A549 (cell line): ENCODE data around the gene ATP6V1A. TPM values are rescaled to one million over a fixed set of nuclear protein-coding genes. Genes with fewer than 3 reads are reported as not detected.

Experiments
- ATAC-seq, 2 experiments: fragments of 200-7000 bp in 1 of 2; fragments of >200 bp in 1 of 2; cut with Nextera tagmentation in 1 of 2; cut with Tn5 transposase in 1 of 2; 3 replicates each; pipeline versions ENCODE4 v1.8.0 to v1.9.1; 2018 to 2020; ENCODE audit warnings: mild to moderate bottlenecking in 1 of 2, moderate library complexity in 1 of 2
- CTCF ChIA-PET: fragments of 300-600 bp; sonication (Branson Sonifier 250); formaldehyde crosslinking; extraction: SDS; loops from one replicate; lab custom pipeline; 2021; ENCODE audit warnings: antibody characterized with exemption, inconsistent platforms; lab: Yijun Ruan, JAX
- POLR2A ChIA-PET: fragments of 350-600 bp; formaldehyde crosslinking; extraction: SDS; loops from one replicate; lab custom pipeline; 2021; ENCODE audit warnings: antibody characterized with exemption, inconsistent platforms; lab: Yijun Ruan, JAX
- DNase-seq, 2 experiments: peaks; one replicate each; pipeline versions ENCODE4 v3.0.0 to v3.0.0-alpha.2; 2011 to 2016; ENCODE audit warnings: low read depth in 1 of 2, low spot score in 1 of 2
- FAIRE-seq: peaks from 2 replicates; lab custom pipeline; 2011; peaks lifted over from hg19 to GRCh38; lab: Jason Lieb, UNC
- H3K27ac ChIP-seq, 2 experiments: fragments of >200 bp; sonication (Bioruptor Twin); formaldehyde crosslinking; 3 replicates each; pipeline ENCODE4 v1.5.1; 2016 to 2017
- H3K4me1 ChIP-seq: fragments of >200 bp; sonication (Bioruptor Twin); formaldehyde crosslinking; 3 replicates; pipeline ENCODE4 v1.6.1; 2016
- H3K4me2 ChIP-seq: fragments of >200 bp; sonication (Bioruptor Twin); formaldehyde crosslinking; 3 replicates; pipeline ENCODE4 v1.6.1; 2016
- H3K4me3 ChIP-seq: fragments of >200 bp; sonication (Bioruptor Twin); formaldehyde crosslinking; 3 replicates; pipeline ENCODE4 v1.5.1; 2016
- H3K9me3 ChIP-seq: fragments of >200 bp; sonication (Bioruptor Twin); formaldehyde crosslinking; 3 replicates; pipeline ENCODE4 v1.6.1; 2016
- CBX2 ChIP-seq: fragments of 200-600 bp; sonication (generic); IDR thresholded peaks from 2 replicates; pipeline ENCODE4 v1.6.1; 2016; ENCODE audit warnings: low read depth, mild to moderate bottlenecking, borderline replicate concordance
- CEBPB ChIP-seq, 2 experiments: fragments of >200 bp in 1 of 2; sonication (Bioruptor Twin) in 1 of 2; formaldehyde crosslinking in 1 of 2; IDR thresholded peaks; 2 replicates each; pipeline ENCODE4 v1.6.1; 2012 to 2016
- CHD2 ChIP-seq: fragments of 150-350 bp; IDR thresholded peaks from 2 replicates; pipeline ENCODE4 v1.6.1; 2014; ENCODE audit warnings: low read length; ENCODE audit not compliant: partially characterized antibody
- CHD4 ChIP-seq: fragments of 200-600 bp; sonication (generic); IDR thresholded peaks from 2 replicates; pipeline ENCODE4 v1.6.1; 2016; ENCODE audit warnings: antibody characterized with exemption, mild to moderate bottlenecking, borderline replicate concordance
- EHF ChIP-seq: fragments of 250-450 bp; sonication (Bioruptor Pico); IDR thresholded peaks from 2 replicates; pipeline ENCODE4 v1.5.0; 2020; ENCODE audit warnings: mild to moderate bottlenecking
- EP300 ChIP-seq, 2 experiments: fragments of >200 bp; sonication (Bioruptor Twin); formaldehyde crosslinking; IDR thresholded peaks; 2 replicates in 1 of 2; 3 replicates in 1 of 2; pipeline ENCODE4 v1.6.1; 2016 to 2017
- FOSB ChIP-seq: fragments of 250-450 bp; sonication (Bioruptor Pico); IDR thresholded peaks from 2 replicates; pipeline ENCODE4 v1.5.0; 2020; ENCODE audit warnings: mild to moderate bottlenecking, moderate library complexity
- FOSL2 ChIP-seq, 2 experiments: fragments of 450-650 bp in 1 of 2; fragments of >200 bp in 1 of 2; sonication (Bioruptor Twin) in 1 of 2; formaldehyde crosslinking; IDR thresholded peaks; 2 replicates each; pipeline versions ENCODE4 v1.5.0 to v1.6.1; 2016 to 2020; ENCODE audit warnings: mild to moderate bottlenecking in 1 of 2, moderate library complexity in 1 of 2
- HOXB5 ChIP-seq: fragments of 250-450 bp; sonication (Bioruptor Pico); IDR thresholded peaks from 2 replicates; pipeline ENCODE4 v1.5.0; 2020; ENCODE audit warnings: mild to moderate bottlenecking, moderate library complexity
- JUN ChIP-seq, 2 experiments: fragments of >200 bp; sonication (Bioruptor Twin); formaldehyde crosslinking; IDR thresholded peaks; 2 replicates in 1 of 2; 3 replicates in 1 of 2; pipeline ENCODE4 v1.6.1; 2016 to 2017
- JUNB ChIP-seq: fragments of >200 bp; sonication (Bioruptor Twin); formaldehyde crosslinking; IDR thresholded peaks from 2 replicates; pipeline ENCODE4 v1.6.1; 2016
- KDM1A ChIP-seq: fragments of 200-600 bp; sonication (generic); IDR thresholded peaks from 2 replicates; pipeline ENCODE4 v1.6.1; 2016; ENCODE audit warnings: low read depth, mild to moderate bottlenecking
- KDM5A ChIP-seq: fragments of 200-600 bp; sonication (generic); IDR thresholded peaks from 2 replicates; pipeline ENCODE4 v1.6.1; 2016; ENCODE audit warnings: antibody characterized with exemption, mild to moderate bottlenecking
- MAX ChIP-seq: IDR thresholded peaks from 2 replicates; pipeline ENCODE4 v1.6.1; 2012
- MYC ChIP-seq: IDR thresholded peaks from 2 replicates; pipeline ENCODE4 v1.6.1; 2012; ENCODE audit warnings: mild to moderate bottlenecking, inconsistent platforms, low read length, improper control_type of control experiment, borderline replicate concordance
- NFE2L2 ChIP-seq: fragments of 150-350 bp; conservative IDR thresholded peaks from 2 replicates; pipeline ENCODE4 v1.6.1; 2014; ENCODE audit warnings: low read length
- NPAS2 ChIP-seq: fragments of 250-450 bp; sonication (Bioruptor Pico); IDR thresholded peaks from 2 replicates; pipeline ENCODE4 v1.8.0; 2022; ENCODE audit warnings: mild to moderate bottlenecking, moderate library complexity, borderline replicate concordance
- PHF8 ChIP-seq: fragments of 200-600 bp; sonication (generic); IDR thresholded peaks from 2 replicates; pipeline ENCODE4 v1.6.1; 2016; ENCODE audit warnings: low read depth, mild to moderate bottlenecking, antibody characterized with exemption, moderate library complexity, borderline replicate concordance
- POLR2AphosphoS2 ChIP-seq: conservative IDR thresholded peaks from 2 replicates; pipeline ENCODE4 v1.6.1; 2012; ENCODE audit warnings: low read length, improper control_type of control experiment, inconsistent platforms
- RAD21 ChIP-seq, 2 experiments: fragments of >200 bp in 1 of 2; sonication (Bioruptor Twin) in 1 of 2; formaldehyde crosslinking in 1 of 2; IDR thresholded peaks in 1 of 2; conservative IDR thresholded peaks in 1 of 2; 2 replicates in 1 of 2; 3 replicates in 1 of 2; pipeline ENCODE4 v1.6.1; 2012 to 2018; ENCODE audit warnings: inconsistent platforms in 1 of 2
- RARB ChIP-seq: fragments of 250-450 bp; sonication (Bioruptor Pico); IDR thresholded peaks from 2 replicates; pipeline ENCODE4 v1.8.0; 2021; ENCODE audit warnings: mild to moderate bottlenecking, moderate library complexity
- RCOR1 ChIP-seq: fragments of 150-350 bp; IDR thresholded peaks from 2 replicates; pipeline ENCODE4 v1.6.1; 2014; ENCODE audit warnings: antibody characterized with exemption, low read length, low read depth
- SMC3 ChIP-seq: fragments of >200 bp; sonication (Bioruptor Twin); formaldehyde crosslinking; IDR thresholded peaks from 3 replicates; pipeline ENCODE4 v1.6.1; 2018; ENCODE audit warnings: inconsistent platforms
- TFCP2L1 ChIP-seq: fragments of 250-450 bp; sonication (Bioruptor Pico); IDR thresholded peaks from 2 replicates; pipeline ENCODE4 v1.5.0; 2021; ENCODE audit warnings: mild to moderate bottlenecking
- TP53 ChIP-seq: fragments of 250-450 bp; sonication (Bioruptor Pico); IDR thresholded peaks from 2 replicates; pipeline ENCODE4 v1.5.0; 2021; ENCODE audit warnings: mild to moderate bottlenecking, moderate library complexity
- WGBS: methylation state at CpG from one replicate; pipeline ENCODE4 v1.1.6; 2017; ENCODE audit errors: missing lambda C conversion rate; 5-methylcytosine and 5-hydroxymethylcytosine counted together
- polyA plus RNA-seq, 4 experiments: library from polyadenylated mRNA; depleted of rRNA in 3 of 4; stranded (reverse); fragments of >200 nt; fragmentation: RNase III in 1 of 4; extraction: RNeasy Plus Mini Kit Qiagen cat#74134 plus additional on column Dnase treatment in 1 of 4; gene quantifications; 2 replicates in 3 of 4; 3 replicates in 1 of 4; pipeline ENCODE4 v1.2.3, GENCODE V29; 2011 to 2017
- TF ChIP-seq, protein P1 (sequence below): IDR thresholded peaks from 2 replicates; pipeline ENCODE4 v1.6.1; 2012
- TF ChIP-seq, protein P2 (sequence below): fragments of >200 bp; sonication (Bioruptor Twin); formaldehyde crosslinking; IDR thresholded peaks from 3 replicates; pipeline ENCODE4 v1.5.1; 2016
- TF ChIP-seq, protein P3 (sequence below): IDR thresholded peaks from 2 replicates; pipeline ENCODE4 v1.6.1; 2012; ENCODE audit warnings: low read depth, borderline replicate concordance
- TF ChIP-seq, protein P4 (sequence below): fragments of >200 bp; sonication (Bioruptor Twin); formaldehyde crosslinking; IDR thresholded peaks from 3 replicates; pipeline ENCODE4 v1.6.1; 2016

The ATP6V1A gene
- polyA plus RNA-seq, 2 of the 4 experiments (the other 2 are of a cell fraction): 23.4 to 39.8 TPM

GRCh38 chr3:113744941-113745755 lies 1.7 kb upstream of the ATP6V1A start:
- WGBS: 1% methylated on average over 35 of the region's 35 CpGs
- POLR2A ChIA-PET: interaction anchor here (1.2 to 4.4 kb wide), 4 partner anchors 9 to 1104 kb away, joined by 3 to 23 read pairs (median 7); partner anchors contain the start of genes SPICE1 and USF3
- FAIRE-seq (no peak), ATAC-seq (peak; percentile 80 to 88), DNase-seq (peak; percentile 88 to 95)
- H3K4me1 ChIP-seq: peaks cover 40% of the 10 kb centered on the region
- CTCF ChIA-PET: interaction anchor here (0.5 to 3.0 kb wide), 33 partner anchors 10 to 805 kb away, joined by 3 to 38 read pairs (median 3); partner anchors contain the start of gene SPICE1
- H3K9me3 ChIP-seq: no peaks in the 10 kb centered on the region
- TF ChIP-seq SMC3 (peak; percentile 38; the same call in 2 of the 3 replicates), MAX (peak; percentile 56; the same call in 1 of the 2 replicates), NPAS2 (CRISPR knock-in tag) (no peak), CBX2 (no peak), RAD21 (conservative IDR thresholded peaks at IDR 0.05 in 1 of 2, IDR thresholded peaks at IDR 0.05 in 1 of 2) (peak; percentile 61 to 70), CHD4 (no peak), CHD2 (peak; percentile 43), KDM5A (peak; percentile 76), PHF8 (no peak), FOSB (CRISPR knock-in tag) (no peak), RARB (CRISPR knock-in tag) (no peak), TFCP2L1 (CRISPR knock-in tag) (peak; percentile 39; the same call in 1 of the 2 replicates), JUNB (no peak), HOXB5 (no peak), EHF (no peak), FOSL2 (IDR thresholded peaks at IDR 0.05) (no peak), FOSL2 (CRISPR knock-in tag; IDR thresholded peaks at IDR 0.05) (peak; percentile 31; the same call in 1 of the 2 replicates)
- TF ChIP-seq, protein P1, sequence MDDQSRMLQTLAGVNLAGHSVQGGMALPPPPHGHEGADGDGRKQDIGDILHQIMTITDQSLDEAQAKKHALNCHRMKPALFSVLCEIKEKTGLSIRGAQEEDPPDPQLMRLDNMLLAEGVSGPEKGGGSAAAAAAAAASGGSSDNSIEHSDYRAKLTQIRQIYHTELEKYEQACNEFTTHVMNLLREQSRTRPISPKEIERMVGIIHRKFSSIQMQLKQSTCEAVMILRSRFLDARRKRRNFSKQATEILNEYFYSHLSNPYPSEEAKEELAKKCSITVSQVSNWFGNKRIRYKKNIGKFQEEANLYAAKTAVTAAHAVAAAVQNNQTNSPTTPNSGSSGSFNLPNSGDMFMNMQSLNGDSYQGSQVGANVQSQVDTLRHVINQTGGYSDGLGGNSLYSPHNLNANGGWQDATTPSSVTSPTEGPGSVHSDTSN: no peak
- TF ChIP-seq, protein P2, sequence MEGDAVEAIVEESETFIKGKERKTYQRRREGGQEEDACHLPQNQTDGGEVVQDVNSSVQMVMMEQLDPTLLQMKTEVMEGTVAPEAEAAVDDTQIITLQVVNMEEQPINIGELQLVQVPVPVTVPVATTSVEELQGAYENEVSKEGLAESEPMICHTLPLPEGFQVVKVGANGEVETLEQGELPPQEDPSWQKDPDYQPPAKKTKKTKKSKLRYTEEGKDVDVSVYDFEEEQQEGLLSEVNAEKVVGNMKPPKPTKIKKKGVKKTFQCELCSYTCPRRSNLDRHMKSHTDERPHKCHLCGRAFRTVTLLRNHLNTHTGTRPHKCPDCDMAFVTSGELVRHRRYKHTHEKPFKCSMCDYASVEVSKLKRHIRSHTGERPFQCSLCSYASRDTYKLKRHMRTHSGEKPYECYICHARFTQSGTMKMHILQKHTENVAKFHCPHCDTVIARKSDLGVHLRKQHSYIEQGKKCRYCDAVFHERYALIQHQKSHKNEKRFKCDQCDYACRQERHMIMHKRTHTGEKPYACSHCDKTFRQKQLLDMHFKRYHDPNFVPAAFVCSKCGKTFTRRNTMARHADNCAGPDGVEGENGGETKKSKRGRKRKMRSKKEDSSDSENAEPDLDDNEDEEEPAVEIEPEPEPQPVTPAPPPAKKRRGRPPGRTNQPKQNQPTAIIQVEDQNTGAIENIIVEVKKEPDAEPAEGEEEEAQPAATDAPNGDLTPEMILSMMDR: peak; percentile 70
- H3K27ac ChIP-seq: peak overlapping the region; percentile 96 to 99
- peak overlapping the region; percentile 70 for H3K4me3 ChIP-seq
- H3K4me2 ChIP-seq: peak overlapping the region; percentile 86

DNA sequence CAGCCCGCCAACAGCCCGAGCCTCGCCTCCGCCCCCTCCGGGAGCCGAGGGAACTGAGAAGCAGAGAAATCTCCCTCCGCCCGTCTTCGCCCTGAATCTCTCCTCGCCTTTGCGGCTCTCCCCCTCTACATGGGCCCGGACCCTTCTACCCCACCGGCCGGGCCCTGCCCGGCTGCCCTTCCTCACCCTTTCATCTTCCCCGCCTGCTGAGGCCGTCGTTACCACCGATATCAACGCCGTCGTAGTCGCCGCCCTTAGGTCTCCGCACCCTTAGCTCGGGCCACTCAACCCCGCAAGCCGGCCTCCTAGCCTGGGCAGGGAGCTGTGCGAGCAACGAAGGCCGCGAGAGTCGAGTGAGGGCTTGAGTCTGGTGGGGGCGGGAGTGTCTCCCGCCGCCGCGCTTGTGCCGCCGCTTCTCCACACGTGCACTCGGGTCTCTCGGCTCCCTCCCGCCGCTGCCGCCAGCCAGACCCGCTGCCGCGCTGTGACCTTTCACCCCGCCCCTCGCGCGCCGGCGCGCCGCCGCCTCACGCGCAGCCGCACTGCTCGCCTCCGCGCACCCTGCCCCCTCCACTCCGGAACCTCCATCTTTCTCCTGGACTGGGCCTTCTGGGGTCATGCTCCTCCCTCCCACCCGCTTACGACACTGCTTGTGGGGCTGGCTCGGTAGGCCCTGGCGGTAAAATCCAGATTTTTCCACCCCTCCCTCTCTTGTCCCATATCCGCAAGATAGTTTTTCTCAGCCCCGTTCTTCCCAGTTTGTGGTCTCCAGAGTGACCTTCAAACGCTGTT lies 883 bp upstream of the ATP6V1A start, which contains the start of gene NAA50:
TSS of gene NAA50 (minus strand) at position 494 of the 792 bp plus-strand sequence. CDS start at position 194, 300 bp downstream.
- FAIRE-seq (no peak), DNase-seq (peak; percentile 88 to 94), ATAC-seq (peak; percentile 85 to 86)
- Histone ChIP-seq H3K9me3 (no peaks in the 10 kb centered on the region), H3K4me2 (peak within 1 kb of the TSS; percentile 86), H3K4me3 (peak within 1 kb of the TSS; percentile 70), H3K27ac (peak within 1 kb of the TSS; percentile 96 to 99), H3K4me1 (peaks cover 40% of the 10 kb centered on the region)
- POLR2A ChIA-PET: interaction anchor here (0.5 to 4.4 kb wide), 7 partner anchors 9 to 1648 kb away, joined by 3 to 23 read pairs (median 5); partner anchors contain the start of genes SPICE1 and USF3
- under 1% methylated on average over 35 of the region's 72 CpGs for WGBS
- CTCF ChIA-PET: interaction anchor here (0.5 to 3.0 kb wide), 26 partner anchors 11 to 701 kb away, joined by 3 to 38 read pairs (median 4); partner anchors contain the start of gene SPICE1
- TF ChIP-seq RCOR1 (no peak), SMC3 (no peak), CEBPB (IDR thresholded peaks at IDR 0.05) (peak; percentile 10 to 50; a peak in 1 of 4 replicates), JUN (IDR thresholded peaks at IDR 0.05) (peak; percentile 62 to 75; a peak in 4 of 5 replicates), EP300 (IDR thresholded peaks at IDR 0.05) (no peak; a peak in 1 of 5 replicates), JUNB (no peak), NFE2L2 (no peak), TP53 (CRISPR knock-in tag) (peak; percentile 63; the same call in 1 of the 2 replicates), MYC (peak; percentile 63; the same call in 1 of the 2 replicates), POLR2AphosphoS2 (no peak), KDM1A (no peak), RAD21 (conservative IDR thresholded peaks at IDR 0.05 in 1 of 2, IDR thresholded peaks at IDR 0.05 in 1 of 2) (no peak)
- TF ChIP-seq, protein P3, sequence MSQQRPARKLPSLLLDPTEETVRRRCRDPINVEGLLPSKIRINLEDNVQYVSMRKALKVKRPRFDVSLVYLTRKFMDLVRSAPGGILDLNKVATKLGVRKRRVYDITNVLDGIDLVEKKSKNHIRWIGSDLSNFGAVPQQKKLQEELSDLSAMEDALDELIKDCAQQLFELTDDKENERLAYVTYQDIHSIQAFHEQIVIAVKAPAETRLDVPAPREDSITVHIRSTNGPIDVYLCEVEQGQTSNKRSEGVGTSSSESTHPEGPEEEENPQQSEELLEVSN: peak; percentile 49; the same call in 1 of the 2 replicates
- TF ChIP-seq, protein P4, sequence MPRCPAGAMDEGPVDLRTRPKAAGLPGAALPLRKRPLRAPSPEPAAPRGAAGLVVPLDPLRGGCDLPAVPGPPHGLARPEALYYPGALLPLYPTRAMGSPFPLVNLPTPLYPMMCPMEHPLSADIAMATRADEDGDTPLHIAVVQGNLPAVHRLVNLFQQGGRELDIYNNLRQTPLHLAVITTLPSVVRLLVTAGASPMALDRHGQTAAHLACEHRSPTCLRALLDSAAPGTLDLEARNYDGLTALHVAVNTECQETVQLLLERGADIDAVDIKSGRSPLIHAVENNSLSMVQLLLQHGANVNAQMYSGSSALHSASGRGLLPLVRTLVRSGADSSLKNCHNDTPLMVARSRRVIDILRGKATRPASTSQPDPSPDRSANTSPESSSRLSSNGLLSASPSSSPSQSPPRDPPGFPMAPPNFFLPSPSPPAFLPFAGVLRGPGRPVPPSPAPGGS: peak; percentile 61; the same call in 2 of the 3 replicates
